ENCODE data around the gene C3orf20. TPM values are rescaled to one million over a fixed set of nuclear protein-coding genes. Genes with fewer than 3 reads are reported as not detected.

Gene C3orf20
- total RNA-seq = not detected in 2 replicates

GRCh38 chr3:14674841-14675240, at the start of gene C3orf20:
Gene C3orf20 (plus strand): TSS chr3:14675141. CDS start chr3:14682714, 7,573 bp downstream.

GRCh38 chr3:14651440-14652251, 23.3 kb upstream of the C3orf20 start, which contains the start of gene CCDC174:
Gene CCDC174 (plus strand): TSS chr3:14651762. CDS start chr3:14651837, 75 bp downstream.

GRCh38 chr3:14818804-14819500, 144.0 kb downstream of the C3orf20 start, which contains the start of gene FGD5:
Gene FGD5 (plus strand): TSS chr3:14818962. CDS start chr3:14819072, 110 bp downstream.

Other genes with a start within 250 kb of the C3orf20 start
- gene GRIP2, start 134.8 kb upstream of the C3orf20 start, total RNA-seq = not detected in 2 replicates
- gene CCDC174, start 23.4 kb upstream of the C3orf20 start, total RNA-seq = 4.8 and 4.9 TPM in 2 replicates
- under 0.01 and 0.30 TPM in 2 replicates for gene FGD5, start 143.8 kb downstream of the C3orf20 start, total RNA-seq